Gastrocnemius medialis (tissue), 4 donors: Measurements from ENCODE around the gene RBM45.

Source experiments
- CTCF ChIP-seq, 5 experiments: fragments of 450-650 bp in 3 of 5; fragments of 200-600 bp in 2 of 5; sonication (generic) in 2 of 5; IDR thresholded peaks in 4 of 5; conservative IDR thresholded peaks in 1 of 5; 1 replicate in 4 of 5; 2 replicates in 1 of 5; pipeline ENCODE4 v1.5.1; 2016 to 2019; ENCODE audit warnings: antibody characterized with exemption in 5 of 5, mild to moderate bottlenecking in 3 of 5, moderate library complexity in 3 of 5
- POLR2A ChIP-seq, 2 donors: fragments of 450-650 bp; IDR thresholded peaks; one replicate each; pipeline ENCODE4 v1.6.1; 2017; ENCODE audit warnings: antibody characterized with exemption in 2 of 2, mild to moderate bottlenecking in 2 of 2, moderate library complexity in 2 of 2

DNA sequence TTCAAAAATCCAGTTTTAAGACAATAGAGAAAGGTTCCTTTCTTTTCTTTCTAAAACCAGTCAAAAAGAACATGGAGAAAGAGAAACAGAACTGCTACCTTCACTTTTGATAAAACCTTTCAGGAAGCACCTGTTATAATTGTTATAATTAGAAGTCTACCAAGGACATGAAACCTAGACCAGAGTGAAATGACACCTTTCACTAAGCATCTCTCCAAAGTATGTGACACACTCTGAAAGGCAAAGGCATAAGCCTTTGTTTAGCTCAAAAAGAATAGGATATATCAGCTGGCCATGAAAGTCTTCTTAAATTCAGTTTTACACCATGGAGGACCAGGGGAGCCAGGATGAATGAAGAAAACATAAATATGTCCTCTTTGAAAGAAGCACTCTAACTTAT, 18.8 kb upstream of the RBM45 start:
- no peak for TF ChIP-seq CTCF (IDR thresholded peaks at IDR 0.05 in 4 of 5, conservative IDR thresholded peaks at IDR 0.05 in 1 of 5)
- no peak for TF ChIP-seq POLR2A (IDR thresholded peaks at IDR 0.05)
